Erythroblast (primary cell): ENCODE measurements around the gene ZNF215.
"Not testable (repeated sequence)": the region's sequence is repeated elsewhere in the genome, so short reads cannot be mapped to it uniquely, and the experiment has no call there.

Experiments used
- DNase-seq, 2 experiments: peaks; one replicate each; lab custom pipeline; 2025; lab: John Stamatoyannopoulos, UW
- GATA1 ChIP-seq: IDR thresholded peaks from 2 replicates; pipeline ENCODE4 v1.6.1; 2011; ENCODE audit warnings: low read depth, mild to moderate bottlenecking, control low read depth, low read length, moderate library complexity
- POLR2A ChIP-seq: IDR thresholded peaks from 2 replicates; pipeline ENCODE4 v1.6.1; 2011; ENCODE audit warnings: mild to moderate bottlenecking, low read length

ZNF215 gene

GRCh38 chr11:6926208-6927029, at the start of gene ZNF215:
ZNF215 (plus strand) TSS chr11:6926426; CDS start chr11:6932273, 5,847 bp downstream.
- TF ChIP-seq GATA1 (no peak), POLR2A (peak; percentile 44)
- DNase-seq: peak; percentile 73 to 84

DNA sequence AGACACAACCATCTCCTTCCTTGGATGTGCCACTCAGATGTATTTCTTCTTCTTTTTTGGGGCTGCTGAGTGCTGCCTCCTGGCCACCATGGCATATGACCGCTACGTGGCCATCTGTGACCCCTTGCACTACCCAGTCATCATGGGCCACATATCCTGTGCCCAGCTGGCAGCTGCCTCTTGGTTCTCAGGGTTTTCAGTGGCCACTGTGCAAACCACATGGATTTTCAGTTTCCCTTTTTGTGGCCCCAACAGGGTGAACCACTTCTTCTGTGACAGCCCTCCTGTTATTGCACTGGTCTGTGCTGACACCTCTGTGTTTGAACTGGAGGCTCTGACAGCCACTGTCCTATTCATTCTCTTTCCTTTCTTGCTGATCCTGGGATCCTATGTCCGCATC, 49.3 kb upstream of the ZNF215 start:
- TF ChIP-seq POLR2A: no peak
- TF ChIP-seq GATA1: no peak
- DNase-seq: no peak

DNA sequence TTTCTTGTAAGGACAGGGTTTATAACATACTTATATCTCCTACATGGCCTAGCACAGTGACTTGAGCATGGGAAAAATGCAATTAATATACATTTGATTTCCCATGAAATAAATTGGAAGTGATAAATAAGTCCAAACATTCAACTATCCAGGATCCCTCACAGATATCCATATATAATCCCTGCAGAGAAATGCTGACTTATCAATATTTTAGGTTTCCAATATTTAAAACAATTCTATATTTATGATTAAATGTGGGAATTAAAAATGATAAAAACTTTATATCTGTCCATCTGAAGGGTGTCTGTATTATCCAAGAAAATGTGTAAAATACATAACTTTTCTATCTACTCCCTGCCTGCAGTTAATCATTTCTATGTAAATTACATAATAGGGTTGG, 43.5 kb upstream of the ZNF215 start:
- no peak for DNase-seq
- TF ChIP-seq POLR2A (no peak), GATA1 (no peak)

- not testable (repeated sequence) for DNase-seq
Observed at GRCh38 chr11:6887711-6888110, 38.5 kb upstream of the ZNF215 start.

DNA sequence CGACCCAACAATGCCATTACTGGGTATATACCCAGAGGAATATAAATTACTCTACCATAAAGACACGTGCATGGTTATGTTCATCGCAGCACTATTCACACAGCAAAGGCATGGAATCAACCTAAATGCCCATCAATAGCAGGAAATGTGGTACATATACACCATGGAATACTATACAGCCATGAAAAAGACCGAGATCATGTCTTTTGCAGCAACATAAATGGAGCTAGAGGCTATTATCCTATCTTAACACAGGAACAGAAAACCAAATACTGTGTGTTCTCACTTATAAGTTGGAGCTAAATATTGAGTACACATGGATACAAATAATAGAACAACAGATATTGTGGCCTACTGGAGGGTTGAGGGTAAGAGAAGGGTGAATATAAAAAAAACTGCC, 37.4 kb upstream of the ZNF215 start:
- TF ChIP-seq POLR2A: no peak
- TF ChIP-seq GATA1: no peak
- no peak for DNase-seq

DNA sequence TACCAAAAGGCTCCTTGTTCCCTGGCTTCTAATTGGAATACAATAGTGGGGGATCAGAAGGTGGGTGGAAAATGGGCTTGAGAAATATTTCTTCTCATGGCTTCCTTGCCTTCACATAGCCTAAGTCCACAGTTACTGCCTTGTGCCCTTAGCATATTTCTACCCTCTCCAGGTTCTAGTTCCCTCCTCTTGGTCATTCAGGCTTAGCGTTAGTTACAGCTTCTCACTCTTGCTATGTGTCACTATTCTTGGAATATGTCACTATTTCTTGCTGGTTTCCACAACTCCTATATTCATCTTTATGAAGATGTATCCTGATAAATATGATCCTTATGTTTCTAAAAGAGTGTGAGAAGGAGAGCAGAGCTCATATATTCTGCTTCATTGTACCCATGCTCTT, 36.4 kb upstream of the ZNF215 start:
- TF ChIP-seq GATA1 (no peak), POLR2A (no peak)
- DNase-seq: no peak

DNA sequence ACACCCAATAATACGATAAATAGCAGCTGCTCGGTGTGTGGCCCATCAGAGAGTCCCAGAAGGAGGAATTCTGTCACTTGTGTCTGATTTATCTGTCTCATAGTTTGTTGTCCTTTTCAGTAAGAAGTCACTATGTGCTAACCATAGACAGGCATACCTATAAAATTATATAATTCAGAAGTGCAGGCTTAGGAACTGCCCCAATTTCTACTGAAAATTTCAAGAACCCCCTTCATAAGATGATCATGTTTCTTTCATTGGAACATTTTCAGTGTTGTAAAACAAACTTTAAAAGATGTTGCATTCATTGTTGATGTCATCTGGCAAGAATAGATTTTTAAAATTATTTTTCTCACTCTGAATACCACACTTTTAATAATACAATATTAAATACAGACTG, 33.8 kb upstream of the ZNF215 start, which contains the start of gene OR2D2:
OR2D2 (minus strand) TSS at position 101 of the 400 bp plus-strand sequence; CDS start at position 101, 0 bp downstream.
- DNase-seq: no peak
- no peak for TF ChIP-seq POLR2A
- TF ChIP-seq GATA1: no peak

- DNase-seq: no peak
- TF ChIP-seq GATA1 (no peak), POLR2A (no peak)
Observed at GRCh38 chr11:6894097-6894496, 32.1 kb upstream of the ZNF215 start.

DNA sequence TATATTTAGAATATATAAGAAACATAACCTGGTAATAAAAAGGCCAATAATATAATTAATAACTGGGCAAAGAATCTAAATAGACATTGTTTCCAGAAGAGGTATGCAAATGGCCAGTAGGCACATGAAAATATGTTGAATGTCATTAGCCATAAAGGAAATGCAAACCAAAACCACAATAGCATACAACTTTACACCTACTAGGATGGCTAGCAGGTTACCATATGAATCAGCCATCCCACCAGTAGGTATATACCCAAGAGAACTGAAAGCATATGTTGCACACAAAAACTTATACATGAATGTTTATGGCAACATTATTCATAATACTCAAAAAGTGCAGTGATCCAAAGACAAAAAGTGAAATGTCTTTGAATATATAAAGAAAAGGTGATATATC, 31.2 kb upstream of the ZNF215 start:
- TF ChIP-seq POLR2A (no peak), GATA1 (no peak)
- DNase-seq: no peak

- no peak for TF ChIP-seq POLR2A
- TF ChIP-seq GATA1: no peak
- no peak for DNase-seq
Observed at GRCh38 chr11:6898911-6899310, 27.3 kb upstream of the ZNF215 start.

GRCh38 chr11:6900327-6900999, 25.8 kb upstream of the ZNF215 start:
- TF ChIP-seq GATA1 (no peak), POLR2A (no peak)
- DNase-seq: peak in 1 of 2 experiments; percentile 2

DNA sequence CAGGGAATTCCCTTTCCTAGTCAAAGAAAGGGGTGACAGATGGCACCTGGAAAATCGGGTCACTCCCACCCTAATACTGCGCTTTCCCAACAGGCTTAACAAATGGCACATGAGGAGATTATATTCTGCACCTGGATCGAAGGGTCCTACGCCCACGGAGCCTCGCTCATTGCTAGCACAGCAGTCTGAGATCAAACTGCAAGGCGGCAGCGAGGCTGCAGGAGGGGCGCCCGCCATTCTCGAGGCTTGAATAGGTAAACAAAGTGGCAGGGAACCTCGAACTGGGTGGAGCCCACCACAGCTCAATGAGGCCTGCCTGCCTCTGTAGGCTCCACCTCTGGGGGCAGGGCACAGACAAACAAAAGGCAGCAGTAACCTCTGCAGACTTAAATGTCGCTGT, 21.4 kb upstream of the ZNF215 start:
- not testable (repeated sequence) for DNase-seq

DNA sequence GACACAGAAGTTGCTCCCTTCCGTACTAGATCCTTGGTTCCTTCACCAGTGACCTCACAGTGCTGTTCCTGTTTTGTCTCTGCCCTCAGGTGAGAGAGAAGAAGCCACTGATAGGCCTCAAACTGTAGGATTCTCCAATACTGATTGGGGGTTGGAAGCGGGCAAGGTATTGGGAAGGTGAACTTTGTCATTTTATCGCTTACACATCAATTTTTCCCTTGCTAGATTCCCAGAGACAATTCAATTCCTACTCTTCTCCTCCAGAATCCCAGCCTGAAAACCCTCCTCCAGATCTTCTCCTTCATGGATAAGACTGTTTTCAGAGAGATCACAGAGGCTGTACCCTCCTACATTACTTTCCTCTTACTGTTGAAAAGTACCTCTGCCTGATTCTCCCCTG, 14.8 kb upstream of the ZNF215 start:
- no peak for DNase-seq
- no peak for TF ChIP-seq GATA1
- TF ChIP-seq POLR2A: no peak

- DNase-seq: no peak
- TF ChIP-seq POLR2A (no peak), GATA1 (no peak)
Observed at GRCh38 chr11:6911948-6912347, 14.3 kb upstream of the ZNF215 start.
